HG02840 (cell line): ENCODE results near the gene CXCL13.
A peak's percentile ranks its signal among the peaks of the same experiment; 100 is the strongest.
"Not testable (repeated sequence)": the region's sequence is repeated elsewhere in the genome, so short reads cannot be mapped to it uniquely, and the experiment has no call there.

ENCODE experiments used
- ATAC-seq: cut with Tn5 transposase; IDR thresholded peaks from one replicate; pipeline ENCODE4 v1.9.1; 2021; ENCODE audit warnings: mild to moderate bottlenecking, moderate library complexity, moderate number of reproducible peaks; ENCODE audit not compliant: unreplicated experiment, low FRiP score

CXCL13 gene

GRCh38 chr4:77605210-77605902, at the start of gene CXCL13:
TSS of gene CXCL13 (plus strand) at chr4:77605820. CDS start at chr4:77605866, 46 bp downstream.
- no peak for ATAC-seq

GRCh38 chr4:77560170-77560569, 45.5 kb upstream of the CXCL13 start:
- no peak for ATAC-seq

GRCh38 chr4:77561720-77562119, 43.9 kb upstream of the CXCL13 start:
- ATAC-seq: not testable (repeated sequence)

- no peak for ATAC-seq
Measured at GRCh38 chr4:77564231-77564630, 41.4 kb upstream of the CXCL13 start.

- no peak for ATAC-seq
Measured at GRCh38 chr4:77566148-77566547, 39.5 kb upstream of the CXCL13 start.

- no peak for ATAC-seq
Measured at GRCh38 chr4:77567549-77567948, 38.1 kb upstream of the CXCL13 start.

DNA sequence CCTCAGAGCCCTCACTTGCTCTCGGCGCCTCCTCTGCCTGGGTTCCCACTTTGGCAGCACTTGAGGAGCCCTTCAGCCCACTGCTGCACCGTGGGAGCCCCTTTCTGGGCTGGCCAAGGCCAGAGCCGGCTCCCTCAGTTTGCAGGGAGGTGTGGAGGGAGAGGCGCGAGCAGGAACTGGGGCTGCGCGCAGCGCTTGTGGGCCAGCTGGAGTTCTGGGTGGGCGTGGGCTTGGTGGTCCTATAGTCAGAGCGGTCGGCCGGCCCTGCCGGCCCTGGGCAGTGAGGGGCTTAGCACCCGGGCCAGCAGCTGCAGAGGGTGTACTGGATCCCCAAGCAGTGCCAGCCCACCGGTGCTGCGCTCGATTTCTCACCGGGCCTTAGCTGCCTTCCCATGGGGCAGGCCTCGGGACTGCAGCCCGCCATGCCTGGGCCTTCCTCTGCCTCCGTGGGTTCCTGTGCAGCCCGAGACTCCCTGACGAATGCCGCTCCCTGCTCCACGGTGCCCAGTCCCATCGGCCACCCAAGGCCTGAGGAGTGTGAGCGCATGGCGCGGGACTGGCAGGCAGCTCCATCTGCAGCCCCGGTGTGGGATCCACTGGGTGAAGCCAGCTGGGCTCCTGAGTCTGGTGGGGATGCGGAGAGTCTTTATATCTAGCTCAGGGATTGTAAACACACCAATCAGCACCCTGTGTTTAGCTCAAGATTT, 35.0 kb upstream of the CXCL13 start:
- ATAC-seq: not testable (repeated sequence)

- ATAC-seq: no peak
Measured at GRCh38 chr4:77576351-77576750, 29.3 kb upstream of the CXCL13 start.

GRCh38 chr4:77578145-77578544, 27.5 kb upstream of the CXCL13 start:
- no peak for ATAC-seq

DNA sequence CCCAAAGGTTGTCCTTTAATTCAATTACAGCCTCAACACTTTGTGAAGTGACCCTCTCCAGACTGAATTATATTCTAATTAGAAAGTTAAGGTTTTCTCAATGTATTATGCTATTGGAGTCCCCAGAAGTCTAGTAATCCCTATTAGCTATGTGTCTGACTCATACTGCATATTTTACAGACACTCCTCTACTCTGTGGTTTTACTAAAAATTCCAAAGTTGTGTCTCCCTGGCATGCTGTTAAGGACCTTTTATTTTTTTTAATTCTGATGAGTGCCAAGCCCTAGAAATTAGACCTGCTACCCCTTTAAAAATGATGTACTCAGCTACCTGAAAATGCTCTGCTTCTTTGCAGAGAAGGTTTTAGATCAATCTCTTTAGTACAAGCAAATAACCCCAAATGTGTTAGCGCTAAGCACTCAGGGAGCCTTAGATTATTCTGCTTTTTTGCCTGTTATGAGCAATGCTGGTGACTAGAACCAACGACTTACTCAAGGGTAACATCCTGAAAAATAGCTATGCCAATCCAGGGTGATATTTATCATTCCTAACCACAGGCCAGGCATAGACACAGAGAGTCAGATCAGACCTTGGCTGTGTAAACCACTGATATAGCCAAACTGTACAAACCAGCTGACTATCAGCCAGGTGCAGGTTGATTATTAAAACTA, 26.1 kb upstream of the CXCL13 start:
- no peak for ATAC-seq

GRCh38 chr4:77581724-77582123, 23.9 kb upstream of the CXCL13 start:
- ATAC-seq: no peak

DNA sequence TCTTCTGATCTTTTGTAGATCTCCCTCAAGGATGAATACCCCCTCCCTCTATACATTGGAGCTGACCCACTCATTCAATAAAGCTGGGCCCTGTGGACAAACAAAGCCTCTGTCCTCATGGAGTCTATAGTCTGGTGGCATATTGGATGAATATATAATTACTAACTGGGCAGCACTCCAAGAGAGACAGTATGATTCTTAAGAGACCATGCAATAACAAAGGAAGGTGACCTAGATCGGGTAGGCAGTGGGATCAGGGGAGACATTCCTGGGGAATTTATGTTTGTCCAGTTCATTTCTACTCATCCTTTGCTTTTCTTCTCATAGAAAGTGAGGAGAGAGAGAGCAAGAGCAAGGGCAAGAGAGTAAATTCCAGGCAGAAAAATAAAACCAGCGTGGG, 23.5 kb upstream of the CXCL13 start:
- no peak for ATAC-seq

GRCh38 chr4:77582711-77583110, 22.9 kb upstream of the CXCL13 start:
- ATAC-seq: no peak

GRCh38 chr4:77586951-77587383, 18.7 kb upstream of the CXCL13 start:
- peak; percentile 100 for ATAC-seq

- ATAC-seq: no peak
Measured at GRCh38 chr4:77590482-77590881, 15.1 kb upstream of the CXCL13 start.

DNA sequence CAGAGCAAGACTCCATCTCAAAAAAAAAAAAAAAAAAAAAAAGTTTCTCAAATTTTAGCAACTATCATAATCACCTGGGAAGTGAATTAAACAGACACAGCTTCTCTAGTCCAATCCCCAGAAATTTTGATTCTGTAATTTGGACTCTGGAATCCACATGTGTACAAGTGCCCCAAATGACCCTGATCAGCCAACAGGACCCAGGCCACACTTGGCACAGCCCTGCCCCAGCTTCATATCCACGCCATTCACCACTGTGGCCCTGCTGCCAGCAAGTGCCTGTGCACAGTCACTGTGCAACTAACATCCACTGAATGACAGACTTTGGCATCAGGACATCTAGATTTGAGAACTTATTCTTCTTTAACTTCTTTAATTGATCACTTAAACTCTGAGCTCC, 14.1 kb upstream of the CXCL13 start:
- ATAC-seq: no peak

DNA sequence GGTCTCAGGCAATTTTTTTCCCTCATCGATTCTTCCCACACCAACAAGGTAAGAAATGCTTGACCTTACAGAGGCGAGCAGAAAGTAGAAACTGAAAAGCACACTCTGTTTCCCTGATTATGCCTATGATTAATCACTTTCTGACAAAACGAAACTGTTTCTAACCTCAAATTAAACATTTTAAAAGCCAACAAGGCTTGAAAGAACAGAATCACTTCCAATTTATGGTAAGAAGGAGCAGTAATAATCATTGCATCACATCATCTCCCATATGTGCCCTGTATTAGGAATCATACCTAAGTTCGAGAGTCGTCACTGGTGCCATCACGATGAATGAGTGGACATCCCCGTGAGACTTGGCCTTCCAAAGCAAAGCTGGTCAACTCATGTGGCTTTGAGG, 12.5 kb upstream of the CXCL13 start:
- no peak for ATAC-seq

GRCh38 chr4:77593993-77594392, 11.6 kb upstream of the CXCL13 start:
- ATAC-seq: no peak

GRCh38 chr4:77595364-77595973, 10.2 kb upstream of the CXCL13 start:
- no peak for ATAC-seq

DNA sequence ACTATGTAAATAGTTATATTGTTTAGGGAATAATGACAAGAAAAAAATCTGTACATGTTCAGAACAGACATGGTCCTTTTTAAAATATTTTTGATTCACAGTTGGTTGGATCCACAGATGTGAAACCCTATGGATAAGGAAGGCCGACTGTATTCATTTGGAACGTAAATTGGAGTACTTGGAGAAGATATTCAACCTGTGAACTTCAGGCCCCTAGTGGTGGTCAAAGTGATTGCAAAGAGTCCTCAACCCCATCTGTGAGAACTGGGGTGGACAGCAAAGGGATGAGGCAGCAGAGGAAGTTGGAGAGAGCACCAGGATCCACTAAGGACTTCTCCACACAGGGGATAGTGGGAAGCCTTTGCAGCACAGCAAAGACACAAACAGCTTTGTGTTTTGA, 6.2 kb upstream of the CXCL13 start:
- ATAC-seq: no peak
